LNCAP (cell line): ENCODE results near the gene TRAK2.

Source experiments
- CTCF ChIP-seq: fragments of 450-650 bp; IDR thresholded peaks from 2 replicates; pipeline ENCODE4 v1.5.1; 2017; ENCODE audit warnings: mild to moderate bottlenecking

Gene TRAK2

GRCh38 chr2:201344663-201345366 lies 106.4 kb downstream of the TRAK2 start:
- TF ChIP-seq CTCF: no peak

DNA sequence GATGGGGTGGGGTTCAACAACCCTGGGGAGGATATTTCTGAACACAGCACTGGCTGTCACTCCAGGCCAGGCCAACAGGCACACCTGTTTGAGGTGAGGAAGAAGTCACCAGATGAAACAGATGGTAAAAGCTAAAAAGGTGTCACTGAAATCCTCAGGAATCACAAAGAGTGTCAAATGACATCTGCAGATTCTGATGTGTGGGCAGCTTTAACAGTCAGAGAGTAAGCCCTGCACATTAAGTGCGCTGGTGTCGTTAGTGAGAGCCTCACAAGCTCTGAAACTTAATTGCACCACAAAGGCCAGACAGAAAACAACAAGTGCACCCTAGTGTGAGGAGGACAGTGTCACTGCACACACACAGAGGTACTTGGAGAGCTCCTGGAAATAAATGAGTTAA lies 107.7 kb downstream of the TRAK2 start:
- TF ChIP-seq CTCF: no peak

- no peak for TF ChIP-seq CTCF
Observed at GRCh38 chr2:201342923-201343322, 108.3 kb downstream of the TRAK2 start.

DNA sequence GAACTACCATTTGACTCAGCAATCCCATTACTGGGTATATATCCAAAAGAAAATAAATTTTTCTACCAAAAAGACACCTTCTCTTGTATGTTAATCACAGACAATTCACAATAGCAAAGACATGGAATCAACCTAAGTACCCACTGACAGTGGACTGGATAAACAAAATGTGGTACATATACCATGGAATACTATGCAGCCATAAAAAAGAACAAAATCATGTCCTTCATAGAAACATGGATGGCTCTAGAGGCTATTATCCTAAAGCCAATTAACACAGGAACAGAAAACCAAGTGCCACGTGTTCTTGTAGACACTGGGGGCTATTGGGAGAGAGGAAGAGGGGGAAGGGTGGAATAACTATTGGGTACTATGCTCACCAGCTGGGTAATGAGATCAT lies 121.8 kb downstream of the TRAK2 start:
- TF ChIP-seq CTCF: no peak

DNA sequence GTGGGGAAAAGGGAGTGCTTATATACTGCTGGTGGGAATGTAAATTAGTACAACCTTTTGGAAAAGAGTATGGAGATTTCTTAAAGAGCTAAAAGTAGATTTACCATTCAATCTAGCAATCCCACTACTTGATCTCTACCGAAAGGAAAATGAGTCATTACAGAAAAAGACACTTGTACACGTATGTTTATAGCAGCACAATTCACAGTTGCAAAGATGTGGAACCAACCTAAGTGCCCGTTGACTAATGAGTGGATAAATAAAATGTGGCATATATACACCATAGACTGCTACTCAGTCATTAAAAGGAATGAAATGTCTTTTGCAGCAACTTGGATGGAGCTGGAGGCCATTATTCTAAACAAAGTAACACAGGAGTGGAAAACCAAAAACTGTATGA lies 123.6 kb downstream of the TRAK2 start:
- TF ChIP-seq CTCF: no peak
